Posterior cingulate gyrus (tissue), 11 donors: ENCODE results near the gene TREX2.

ENCODE experiments used
- DNase-seq, 10 donors: peaks; one replicate each; pipeline versions ENCODE4 v3.0.0 to v3.0.0-alpha.2; 2020 to 2021; ENCODE audit warnings: mixed read lengths in 3 of 10
- intact Hi-C: fragments of 100-400 bp; cut with DNase I; formaldehyde crosslinking; loops from one replicate; pipeline ENCODE4 v1.15.1; 2023

TREX2 gene

DNA sequence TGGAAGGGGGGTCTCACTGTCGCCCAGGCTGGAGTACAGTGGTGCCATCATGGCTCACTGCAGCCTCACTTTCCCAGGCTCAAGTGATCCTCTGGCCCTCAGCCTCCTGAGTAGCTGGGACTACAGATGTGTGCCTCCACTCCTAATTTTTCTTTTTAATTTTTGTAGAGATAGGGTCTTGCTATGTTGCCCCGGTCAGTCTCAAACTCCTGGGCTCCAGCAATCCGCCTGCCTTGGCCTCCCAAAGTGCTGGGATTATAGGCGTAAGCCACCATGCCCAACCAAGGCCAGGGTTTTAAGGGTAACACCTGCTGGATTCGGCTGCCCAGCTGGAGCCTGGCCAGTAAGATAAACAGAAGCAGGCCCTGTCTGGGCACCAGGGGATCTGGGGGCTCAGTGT lies 3.4 kb downstream of the TREX2 start:
- intact Hi-C loops: no loop called here
- DNase-seq: peak in 1 of 10 donors; percentile 11

GRCh38 chrX:153441981-153442380 lies 3.9 kb downstream of the TREX2 start:
- intact Hi-C loops: no loop called here

DNA sequence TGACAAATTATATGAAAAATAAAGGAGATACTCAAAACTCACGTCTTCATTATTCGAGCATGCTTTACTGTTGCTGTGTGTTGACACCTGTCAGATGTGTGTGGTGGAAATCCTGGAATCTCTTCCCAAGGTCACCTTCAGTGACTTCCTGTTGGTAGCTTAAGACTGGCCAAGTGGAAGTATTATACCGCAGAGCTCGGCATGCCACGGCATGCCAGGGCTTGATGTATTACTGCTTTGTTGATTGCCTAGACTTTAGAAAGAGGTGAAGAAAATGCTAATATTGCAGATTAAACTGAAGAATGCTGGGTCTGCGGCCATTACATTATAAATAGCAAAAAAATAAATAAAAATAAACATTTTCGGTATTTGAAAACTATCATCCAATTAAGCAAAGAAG lies 4.6 kb downstream of the TREX2 start:
- no peak for DNase-seq
- intact Hi-C loops: no loop called here

More at GRCh38 chrX:153441981-153442380, 3.9 kb downstream of the TREX2 start:
- peak in 1 of 10 donors; percentile 43 for DNase-seq

DNA sequence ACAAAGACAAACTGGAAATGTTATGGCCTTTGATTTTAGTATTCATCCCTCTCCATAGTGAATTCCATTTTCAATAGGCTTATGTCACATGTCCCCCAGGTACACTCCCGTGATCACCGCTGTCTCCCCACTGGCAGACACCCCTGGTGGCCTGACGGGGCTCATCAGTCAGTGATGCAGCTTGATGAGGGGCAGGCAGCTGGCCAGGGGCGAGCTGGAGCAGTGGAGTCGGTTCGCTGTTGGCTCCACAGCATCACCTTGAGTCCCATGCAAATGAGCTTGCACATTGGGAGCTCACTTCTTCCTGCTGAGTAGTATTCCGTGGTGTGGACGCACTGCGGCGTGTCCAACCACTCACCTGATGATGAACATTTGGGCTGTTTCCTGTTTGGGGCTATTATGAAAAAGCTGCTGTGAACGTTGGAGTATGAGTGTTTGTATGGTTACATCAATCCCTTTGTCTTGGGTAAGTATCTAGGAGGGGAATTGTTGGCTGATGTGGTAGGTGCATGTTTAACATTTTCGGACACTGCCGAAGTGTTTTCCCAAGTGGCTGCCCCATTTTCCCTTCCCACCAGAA lies 5.2 kb downstream of the TREX2 start:
- DNase-seq: peak in 1 of 10 donors; percentile 77
- intact Hi-C loops: no loop called here

DNA sequence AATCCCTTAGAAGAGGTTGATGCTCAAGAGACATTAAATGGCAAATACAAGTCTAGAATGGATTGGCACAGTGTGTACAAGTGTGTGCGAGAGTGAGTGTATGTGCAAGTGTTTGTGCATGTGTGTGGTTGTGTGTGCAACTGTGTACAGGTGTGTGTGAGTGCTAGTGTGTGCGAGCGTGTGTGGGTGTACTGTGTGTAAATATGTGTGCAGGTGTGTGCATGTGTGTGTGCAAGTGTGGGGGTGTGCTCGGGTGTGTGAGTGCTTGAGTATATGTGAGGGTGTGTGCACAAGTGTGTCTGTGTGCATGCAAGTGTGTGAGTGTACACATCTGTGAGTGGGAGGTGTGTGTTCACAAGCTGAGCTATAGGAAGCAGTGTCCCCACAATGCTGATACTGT lies 5.9 kb downstream of the TREX2 start:
- peak in 1 of 10 donors; percentile 28 for DNase-seq
- intact Hi-C loops: no loop called here

GRCh38 chrX:153438532-153438931 lies 7.3 kb downstream of the TREX2 start:
- peak in 2 of 10 donors; percentile 16 to 79 for DNase-seq
- intact Hi-C loops: no loop called here

- intact Hi-C loops: no loop called here
- no peak for DNase-seq
Measured at GRCh38 chrX:153435845-153436244, 10.0 kb downstream of the TREX2 start.

DNA sequence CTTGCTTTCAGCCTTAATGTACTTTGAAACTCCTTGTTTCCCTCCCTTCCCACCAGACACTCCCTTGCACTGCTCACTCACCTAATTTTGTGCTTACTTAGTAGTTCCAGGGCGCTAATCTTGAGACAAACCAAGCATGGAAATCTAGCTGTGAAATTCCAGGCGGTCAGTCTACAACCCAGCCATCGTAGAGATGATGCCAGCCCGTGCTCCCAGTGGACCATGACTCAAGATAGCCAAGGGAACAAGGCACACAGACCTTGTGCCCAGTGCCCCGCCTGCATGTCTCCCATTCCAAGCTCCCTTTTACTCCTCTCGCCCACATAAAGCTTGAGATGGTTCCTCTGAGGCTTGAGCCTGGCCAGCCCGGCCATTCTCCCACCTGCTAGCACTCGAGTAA lies 11.1 kb downstream of the TREX2 start:
- peak in 1 of 10 donors; percentile 62 for DNase-seq
- intact Hi-C loops: no loop called here

GRCh38 chrX:153433781-153434285 lies 12.0 kb downstream of the TREX2 start:
- intact Hi-C loops: no loop called here
- peak in 1 of 10 donors; percentile 72 for DNase-seq

GRCh38 chrX:153433161-153433680 lies 12.6 kb downstream of the TREX2 start:
- peak in 1 of 10 donors; percentile 73 for DNase-seq
- intact Hi-C loops: no loop called here

- no peak for DNase-seq
- intact Hi-C loops: no loop called here
Measured at GRCh38 chrX:153430796-153431195, 15.1 kb downstream of the TREX2 start.

DNA sequence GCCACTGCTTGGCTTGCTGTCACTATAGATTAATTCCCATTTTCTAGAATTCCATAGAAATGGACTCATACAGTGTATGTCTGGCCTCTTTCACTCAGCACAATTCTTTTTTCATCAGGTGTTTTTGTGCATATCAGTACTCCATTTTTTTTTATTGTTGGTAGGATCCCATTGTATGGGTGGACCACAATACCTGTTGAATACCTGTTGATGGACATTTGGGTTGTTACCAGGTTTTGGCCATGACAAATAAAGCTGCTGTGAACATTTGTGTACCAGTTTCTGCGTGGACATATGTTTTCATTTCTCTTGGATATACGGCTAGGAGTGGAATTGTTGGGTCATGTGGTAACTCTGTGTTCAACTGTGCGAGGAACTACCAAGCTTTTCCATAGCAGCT lies 19.7 kb downstream of the TREX2 start:
- intact Hi-C loops: no loop called here
- no peak for DNase-seq

- intact Hi-C loops: no loop called here
- peak in 1 of 10 donors; percentile 84 for DNase-seq
Measured at GRCh38 chrX:153423652-153424051, 22.2 kb downstream of the TREX2 start.

- no peak for DNase-seq
- intact Hi-C loops: no loop called here
Measured at GRCh38 chrX:153421856-153422255, 24.0 kb downstream of the TREX2 start.

GRCh38 chrX:153420851-153421599 lies 24.8 kb downstream of the TREX2 start:
- no peak for DNase-seq
- intact Hi-C loops: no loop called here

DNA sequence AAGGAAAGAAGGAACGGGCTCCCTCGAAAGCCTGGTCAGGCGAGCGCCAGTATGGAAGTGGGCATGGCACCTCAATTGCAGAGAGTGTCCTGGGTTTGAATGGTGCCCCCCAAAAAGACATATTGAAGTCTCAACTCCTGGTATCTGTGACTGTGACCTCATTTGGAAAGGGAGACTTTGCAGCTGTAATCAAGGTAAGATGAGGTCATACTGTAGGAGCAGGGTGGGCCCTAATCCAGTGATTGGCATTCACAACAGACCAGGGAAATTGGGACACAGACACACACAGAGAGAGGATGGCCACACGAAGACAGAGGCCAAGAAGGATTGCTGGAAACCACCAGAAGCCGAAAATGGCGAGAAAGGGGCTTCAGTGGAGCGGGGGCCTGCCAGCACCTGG lies 28.2 kb downstream of the TREX2 start:
- intact Hi-C loops: no loop called here
- no peak for DNase-seq

- DNase-seq: peak in 1 of 10 donors; percentile 23
- intact Hi-C loops: no loop called here
Measured at GRCh38 chrX:153416781-153417450, 28.9 kb downstream of the TREX2 start.

DNA sequence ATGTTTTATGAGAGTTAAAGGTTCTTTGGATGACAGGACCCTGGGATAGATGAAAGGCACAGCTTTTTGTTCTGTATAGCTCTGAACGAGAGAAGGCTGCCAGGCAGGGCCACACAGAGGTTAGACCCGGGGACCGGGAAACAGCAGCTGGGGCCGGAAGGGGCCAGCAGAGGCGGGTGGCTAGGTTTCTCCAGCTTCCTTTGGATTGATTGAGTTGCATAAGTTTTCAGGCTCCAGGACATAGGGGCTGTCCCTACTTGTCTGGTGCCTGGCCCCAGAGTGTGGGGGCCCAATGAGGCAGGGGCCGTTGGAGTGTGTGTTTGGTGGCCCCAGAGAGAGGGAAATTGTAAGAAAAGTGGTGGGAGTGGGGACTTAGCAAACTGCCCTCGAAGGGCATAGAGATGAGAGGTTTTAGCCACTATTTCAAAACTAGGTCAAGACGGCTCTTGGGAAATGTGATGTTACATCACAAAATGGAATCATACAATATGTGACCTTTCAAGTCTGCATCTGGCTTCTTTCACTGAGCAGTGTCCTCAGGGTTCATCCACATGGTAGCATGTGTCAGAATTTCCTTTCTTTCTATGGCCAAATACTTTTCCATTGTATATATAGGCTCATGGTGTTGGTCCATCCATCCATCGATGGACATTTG lies 30.9 kb downstream of the TREX2 start:
- intact Hi-C loops: no loop called here
- DNase-seq: no peak

- DNase-seq: no peak
- intact Hi-C loops: no loop called here
Measured at GRCh38 chrX:153413731-153414130, 32.1 kb downstream of the TREX2 start.
